ENCODE results near the gene GMEB2. TPM values are rescaled to one million over a fixed set of nuclear protein-coding genes. Genes with fewer than 3 reads are reported as not detected.

The GMEB2 gene
- total RNA-seq, 1 experiment from 2014 or later = 19.6 TPM

DNA sequence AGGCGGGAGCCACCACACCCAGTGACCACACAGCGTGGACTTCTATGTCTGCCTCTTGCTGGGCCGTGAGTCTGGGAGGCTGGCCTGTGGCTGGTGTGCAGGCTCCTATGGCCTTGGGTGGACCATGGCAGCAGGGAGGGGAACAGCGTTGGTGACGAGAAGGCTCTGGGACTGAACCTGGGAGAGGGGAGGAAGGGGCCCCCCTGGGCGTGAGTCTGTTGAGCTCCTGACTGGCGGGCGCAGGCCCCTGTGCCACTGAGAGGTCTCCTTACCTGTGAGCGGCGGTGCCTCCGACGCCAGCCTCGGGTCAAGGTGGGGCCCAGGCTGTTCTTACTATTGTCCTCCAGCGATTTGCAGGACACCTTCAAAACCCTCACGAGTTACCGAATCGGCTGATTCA is 40.1 kb downstream of the GMEB2 start:
- no peaks in the 10 kb centered on the region for H3K27me3 Mint-ChIP-seq (ENCODE audit: insufficient read depth, unreplicated experiment)
- TF ChIP-seq, protein P1, sequence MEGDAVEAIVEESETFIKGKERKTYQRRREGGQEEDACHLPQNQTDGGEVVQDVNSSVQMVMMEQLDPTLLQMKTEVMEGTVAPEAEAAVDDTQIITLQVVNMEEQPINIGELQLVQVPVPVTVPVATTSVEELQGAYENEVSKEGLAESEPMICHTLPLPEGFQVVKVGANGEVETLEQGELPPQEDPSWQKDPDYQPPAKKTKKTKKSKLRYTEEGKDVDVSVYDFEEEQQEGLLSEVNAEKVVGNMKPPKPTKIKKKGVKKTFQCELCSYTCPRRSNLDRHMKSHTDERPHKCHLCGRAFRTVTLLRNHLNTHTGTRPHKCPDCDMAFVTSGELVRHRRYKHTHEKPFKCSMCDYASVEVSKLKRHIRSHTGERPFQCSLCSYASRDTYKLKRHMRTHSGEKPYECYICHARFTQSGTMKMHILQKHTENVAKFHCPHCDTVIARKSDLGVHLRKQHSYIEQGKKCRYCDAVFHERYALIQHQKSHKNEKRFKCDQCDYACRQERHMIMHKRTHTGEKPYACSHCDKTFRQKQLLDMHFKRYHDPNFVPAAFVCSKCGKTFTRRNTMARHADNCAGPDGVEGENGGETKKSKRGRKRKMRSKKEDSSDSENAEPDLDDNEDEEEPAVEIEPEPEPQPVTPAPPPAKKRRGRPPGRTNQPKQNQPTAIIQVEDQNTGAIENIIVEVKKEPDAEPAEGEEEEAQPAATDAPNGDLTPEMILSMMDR (IDR thresholded peaks at IDR 0.05; ENCODE audit: unreplicated experiment) = no peak
- peaks cover 15% of the 10 kb centered on the region for H3K36me3 Mint-ChIP-seq (ENCODE audit: insufficient read depth, unreplicated experiment)
- POLR2A ChIA-PET = interaction anchor here (0.6 kb wide), 1 partner anchor 10 kb away, joined by 4 read pairs; no protein-coding TSS in a partner anchor
- DNase-seq (ENCODE audit: unreplicated experiment) = no peak
- CTCF ChIA-PET = no interaction called here
- BruUV-seq (replicated peaks) = no TSS peak
- no peak overlapping the region for H3K4me3 Mint-ChIP-seq (ENCODE audit: unreplicated experiment)
- no peak overlapping the region for H3K27ac Mint-ChIP-seq (ENCODE audit: low read depth, unreplicated experiment)
- intact Hi-C loops (cut with micrococcal nuclease) = no loop called here
- H3K9me3 Mint-ChIP-seq (ENCODE audit: unreplicated experiment) = no peaks in the 10 kb centered on the region
- no peaks in the 10 kb centered on the region for H3K4me1 Mint-ChIP-seq (ENCODE audit: insufficient read depth, unreplicated experiment)

DNA sequence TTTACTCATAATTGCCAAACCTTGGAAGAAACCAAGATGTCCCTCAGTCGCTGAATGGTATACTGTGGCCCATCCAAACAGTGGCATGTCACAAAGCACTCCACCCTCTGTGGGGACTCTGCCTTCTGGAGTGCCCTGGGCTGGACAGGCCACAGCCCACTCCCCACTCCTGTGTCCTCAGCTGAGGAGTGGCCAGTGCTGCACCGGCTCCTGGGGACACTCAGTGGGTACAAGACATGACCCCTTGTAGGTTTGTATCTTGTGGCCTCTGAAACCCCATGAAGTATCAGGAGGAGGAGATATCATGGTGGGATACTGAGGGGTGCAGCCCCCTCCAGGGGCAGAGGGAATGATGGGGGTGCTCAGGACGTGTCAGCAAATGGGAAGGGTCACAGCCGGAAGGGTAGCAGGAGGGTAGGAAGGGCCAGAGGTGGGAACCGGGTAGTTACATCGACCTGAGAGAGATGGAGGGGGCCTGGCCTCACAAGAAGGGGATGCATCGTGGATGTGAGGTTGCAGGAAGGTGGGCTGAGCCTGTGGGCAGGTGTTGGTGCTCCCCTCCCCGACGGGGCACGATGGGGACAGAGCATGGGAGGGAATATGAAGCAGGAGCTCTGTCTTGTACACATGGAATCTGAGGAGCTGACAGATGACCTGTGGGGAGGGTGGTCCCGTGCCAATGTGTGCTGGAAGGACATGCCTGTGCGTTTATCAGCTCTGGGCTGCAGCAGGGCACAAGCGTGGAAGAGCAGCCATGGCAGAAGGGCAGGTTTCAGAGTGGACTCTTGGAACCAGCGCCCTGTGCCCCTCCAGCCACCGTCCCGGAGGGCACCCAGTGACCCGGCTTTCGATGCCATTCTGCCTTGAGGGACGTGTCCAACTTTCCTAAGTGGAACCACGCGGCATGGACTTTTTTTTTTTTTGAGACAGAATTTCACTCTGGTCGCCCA is 41.0 kb downstream of the GMEB2 start:
- no TSS peak for BruUV-seq (replicated peaks)
- TF ChIP-seq, protein P1 (IDR thresholded peaks at IDR 0.05; ENCODE audit: unreplicated experiment) = no peak
- DNase-seq (ENCODE audit: unreplicated experiment) = no peak
- no peak overlapping the region for H3K4me3 Mint-ChIP-seq (ENCODE audit: unreplicated experiment)
- intact Hi-C loops (cut with micrococcal nuclease) = no loop called here
- H3K27me3 Mint-ChIP-seq (ENCODE audit: insufficient read depth, unreplicated experiment) = no peaks in the 10 kb centered on the region
- no peaks in the 10 kb centered on the region for H3K4me1 Mint-ChIP-seq (ENCODE audit: insufficient read depth, unreplicated experiment)
- no peak overlapping the region for H3K27ac Mint-ChIP-seq (ENCODE audit: low read depth, unreplicated experiment)
- H3K36me3 Mint-ChIP-seq (ENCODE audit: insufficient read depth, unreplicated experiment) = peaks cover 11% of the 10 kb centered on the region
- CTCF ChIA-PET = interaction anchor here (0.7 kb wide), 1 partner anchor 18 kb away, joined by 3 read pairs; no protein-coding TSS in a partner anchor
- H3K9me3 Mint-ChIP-seq (ENCODE audit: unreplicated experiment) = no peaks in the 10 kb centered on the region
- POLR2A ChIA-PET = interaction anchor here (0.6 kb wide), 1 partner anchor 10 kb away, joined by 4 read pairs; no protein-coding TSS in a partner anchor

DNA sequence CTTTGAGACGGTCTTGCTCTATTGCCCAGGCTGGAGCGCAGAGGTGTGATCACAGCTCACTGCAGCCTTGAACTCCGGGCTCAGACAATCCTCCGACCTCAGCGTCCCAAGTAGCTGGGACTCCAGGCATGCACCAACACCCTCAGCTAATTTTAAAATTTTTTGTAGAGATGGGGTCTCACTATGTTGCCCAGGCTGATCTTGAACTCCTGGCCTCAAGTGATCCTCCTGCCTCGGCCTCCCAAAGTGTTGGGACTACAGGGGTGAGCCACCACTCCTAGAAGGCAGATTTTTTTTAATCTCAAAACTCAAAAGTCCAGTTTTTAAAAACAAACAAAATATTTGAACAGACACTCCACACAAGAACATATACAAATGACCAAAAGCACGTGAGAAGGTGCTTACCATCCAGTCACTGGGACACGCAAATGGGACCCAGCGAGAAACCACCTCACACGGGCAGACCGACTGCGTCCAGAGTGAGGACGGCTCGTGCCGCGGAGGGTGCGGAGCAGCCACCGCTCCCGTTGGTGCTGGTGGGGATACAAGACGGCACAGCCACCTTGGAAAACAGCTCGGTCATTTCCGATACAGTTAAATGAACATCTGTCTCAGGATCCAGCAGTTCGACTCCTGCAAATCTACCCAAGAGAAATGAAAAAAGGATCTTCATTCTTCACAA is 44.4 kb downstream of the GMEB2 start:
- Mint-ChIP-seq H3K27me3 (ENCODE audit: insufficient read depth, unreplicated experiment) (no peaks in the 10 kb centered on the region), H3K4me3 (ENCODE audit: unreplicated experiment) (no peak overlapping the region), H3K4me1 (ENCODE audit: insufficient read depth, unreplicated experiment) (no peaks in the 10 kb centered on the region), H3K27ac (ENCODE audit: low read depth, unreplicated experiment) (no peak overlapping the region), H3K9me3 (ENCODE audit: unreplicated experiment) (no peaks in the 10 kb centered on the region), H3K36me3 (ENCODE audit: insufficient read depth, unreplicated experiment) (no peaks in the 10 kb centered on the region)
- DNase-seq (ENCODE audit: unreplicated experiment) = no peak
- intact Hi-C loops (cut with micrococcal nuclease) = no loop called here
- CTCF ChIA-PET = interaction anchor here (0.6 to 1.9 kb wide), 7 partner anchors 37 to 333 kb away, joined by 3 to 9 read pairs (median 3); no protein-coding TSS in a partner anchor
- POLR2A ChIA-PET = interaction anchor here (0.6 to 2.6 kb wide), 3 partner anchors 45 to 373 kb away, joined by 3 to 8 read pairs (median 4); partner anchors contain the start of genes PTK6 and UCKL1
- TF ChIP-seq, protein P1 (IDR thresholded peaks at IDR 0.05; ENCODE audit: unreplicated experiment) = no peak
- no TSS peak for BruUV-seq (replicated peaks)
